Brain pericyte (primary cell): ENCODE measurements around the gene MAMSTR.
"Not testable (repeated sequence)": the region's sequence is repeated elsewhere in the genome, so short reads cannot be mapped to it uniquely, and the experiment has no call there.

Experiments used
- DNase-seq: peaks from one replicate; pipeline ENCODE4 v3.0.0-alpha.2; 2012; ENCODE audit warnings: low read depth, low spot score

The MAMSTR gene

GRCh38 chr19:48689449-48689848 lies 30.1 kb downstream of the MAMSTR start:
- DNase-seq: no peak

GRCh38 chr19:48687776-48688175 lies 31.7 kb downstream of the MAMSTR start:
- no peak for DNase-seq

- DNase-seq: not testable (repeated sequence)
These were observed 32.9 kb downstream of the MAMSTR start for GRCh38 chr19:48686637-48687036.

- no peak for DNase-seq
These were observed 33.4 kb downstream of the MAMSTR start for GRCh38 chr19:48686088-48686487.

GRCh38 chr19:48685583-48685982 lies 33.9 kb downstream of the MAMSTR start:
- no peak for DNase-seq

- no peak for DNase-seq
These were observed 36.2 kb downstream of the MAMSTR start for GRCh38 chr19:48683349-48683748.

- DNase-seq: no peak
These were observed 38.4 kb downstream of the MAMSTR start for GRCh38 chr19:48681127-48681470.

- no peak for DNase-seq
These were observed 38.9 kb downstream of the MAMSTR start for GRCh38 chr19:48680436-48681126.

- DNase-seq: not testable (repeated sequence)
These were observed 39.5 kb downstream of the MAMSTR start for GRCh38 chr19:48680006-48680405.

GRCh38 chr19:48678201-48678600 lies 41.3 kb downstream of the MAMSTR start:
- DNase-seq: no peak

GRCh38 chr19:48676887-48677286 lies 42.6 kb downstream of the MAMSTR start:
- no peak for DNase-seq

- no peak for DNase-seq
These were observed 43.0 kb downstream of the MAMSTR start for GRCh38 chr19:48676487-48676886.

GRCh38 chr19:48674921-48675824 lies 44.4 kb downstream of the MAMSTR start:
- peak; percentile 38 for DNase-seq

- DNase-seq: no peak
These were observed 45.2 kb downstream of the MAMSTR start for GRCh38 chr19:48674216-48674809.

- no peak for DNase-seq
These were observed 46.0 kb downstream of the MAMSTR start for GRCh38 chr19:48673436-48674100.

- no peak for DNase-seq
These were observed 46.5 kb downstream of the MAMSTR start, which contains the start of gene NTN5 for GRCh38 chr19:48672994-48673393. TSS of gene NTN5 (minus strand) at chr19:48673017. CDS start at chr19:48670986, 2,031 bp downstream.

GRCh38 chr19:48671446-48671995 lies 48.0 kb downstream of the MAMSTR start:
- no peak for DNase-seq

- no peak for DNase-seq
These were observed 48.7 kb downstream of the MAMSTR start for GRCh38 chr19:48670699-48671445.

GRCh38 chr19:48669903-48670668 lies 49.4 kb downstream of the MAMSTR start:
- no peak for DNase-seq

GRCh38 chr19:48668761-48669160 lies 50.8 kb downstream of the MAMSTR start:
- no peak for DNase-seq
